Mesenchymal stem cell (in vitro differentiated cells and primary cell): ENCODE results near the gene CEL.

Source experiments
- DNase-seq: peaks from one replicate; pipeline ENCODE4 v3.0.0-alpha.2; 2013
- H2AFZ ChIP-seq: one replicate; pipeline ENCODE4 v1.6.1; 2013; ENCODE audit warnings: low read depth, mild to moderate bottlenecking, control low read depth, inconsistent platforms, low read length, moderate library complexity
- H2AK5ac ChIP-seq: 2 replicates; pipeline ENCODE4 v1.6.1; 2013; ENCODE audit warnings: low read length, moderate library complexity, mild to moderate bottlenecking, inconsistent platforms; ENCODE audit not compliant: severe bottlenecking
- H2BK120ac ChIP-seq: one replicate; pipeline ENCODE4 v1.6.1; 2013; ENCODE audit warnings: low read depth, mild to moderate bottlenecking, inconsistent platforms, low read length, moderate library complexity
- H2BK12ac ChIP-seq, 2 experiments: one replicate each; pipeline ENCODE4 v1.6.1; 2013; ENCODE audit warnings: inconsistent platforms in 2 of 2, low read length in 2 of 2, mild to moderate bottlenecking in 2 of 2, moderate library complexity in 2 of 2, control low read depth in 1 of 2
- H2BK15ac ChIP-seq: one replicate; pipeline ENCODE4 v1.6.1; 2013; ENCODE audit warnings: mild to moderate bottlenecking, low read depth, inconsistent platforms; ENCODE audit not compliant: poor library complexity, severe bottlenecking
- H2BK5ac ChIP-seq: 2 replicates; pipeline ENCODE4 v1.6.1; 2013; ENCODE audit warnings: low read depth, mild to moderate bottlenecking, low read length, control low read depth, inconsistent platforms; ENCODE audit not compliant: poor library complexity, severe bottlenecking
- H3K14ac ChIP-seq, 2 experiments: one replicate each; pipeline ENCODE4 v1.6.1; 2013; ENCODE audit warnings: inconsistent platforms in 2 of 2, low read length in 2 of 2, control low read depth in 1 of 2, mild to moderate bottlenecking in 1 of 2, moderate library complexity in 1 of 2
- H3K18ac ChIP-seq, 2 experiments: one replicate each; pipeline ENCODE4 v1.6.1; 2013; ENCODE audit warnings: inconsistent platforms in 2 of 2, low read length in 2 of 2, control low read depth in 1 of 2, low read depth in 1 of 2, mild to moderate bottlenecking in 1 of 2
- H3K23ac ChIP-seq, 2 experiments: one replicate each; pipeline ENCODE4 v1.6.1; 2013; ENCODE audit warnings: inconsistent platforms in 2 of 2, low read length in 2 of 2, mild to moderate bottlenecking in 2 of 2, moderate library complexity in 2 of 2, control low read depth in 1 of 2
- H3K27ac ChIP-seq: 2 replicates; pipeline ENCODE4 v1.5.1; 2013; ENCODE audit warnings: mild to moderate bottlenecking, moderate library complexity, low read length, control low read depth, inconsistent platforms; ENCODE audit not compliant: poor library complexity, severe bottlenecking
- H3K27me3 ChIP-seq, 2 experiments: 2 replicates each; pipeline versions ENCODE4 v1.6.1 to v1.7.0; 2013; ENCODE audit warnings: low read length in 2 of 2, mild to moderate bottlenecking in 2 of 2, moderate library complexity in 2 of 2, control low read depth in 1 of 2, inconsistent platforms in 1 of 2; ENCODE audit not compliant: control insufficient read depth in 1 of 2, insufficient read depth in 1 of 2
- H3K36me3 ChIP-seq, 2 experiments: 2 replicates each; pipeline versions ENCODE4 v1.6.1 to v1.7.0; 2013; ENCODE audit warnings: low read length in 2 of 2, control low read depth in 1 of 2, inconsistent platforms in 1 of 2, low read depth in 1 of 2, mild to moderate bottlenecking in 1 of 2; ENCODE audit not compliant: insufficient read depth in 2 of 2, control insufficient read depth in 1 of 2
- H3K4ac ChIP-seq, 2 experiments: one replicate each; pipeline ENCODE4 v1.6.1; 2013; ENCODE audit warnings: inconsistent platforms in 2 of 2, low read length in 2 of 2, mild to moderate bottlenecking in 2 of 2, moderate library complexity in 2 of 2, control low read depth in 1 of 2, low read depth in 1 of 2
- H3K4me1 ChIP-seq: 2 replicates; pipeline ENCODE4 v1.6.1; 2013; ENCODE audit warnings: low read depth, low read length, control low read depth; ENCODE audit not compliant: control insufficient read depth, insufficient read depth
- H3K4me2 ChIP-seq: 2 replicates; pipeline ENCODE4 v1.6.1; 2013; ENCODE audit warnings: low read length, mild to moderate bottlenecking, inconsistent platforms; ENCODE audit not compliant: poor library complexity, severe bottlenecking
- H3K4me3 ChIP-seq, 2 experiments: 2 replicates each; pipeline versions ENCODE4 v1.5.1 to v1.7.0; 2013; ENCODE audit warnings: low read length in 2 of 2, mild to moderate bottlenecking in 2 of 2, control low read depth in 1 of 2, low read depth in 1 of 2; ENCODE audit not compliant: insufficient read depth in 1 of 2
- H3K79me1 ChIP-seq: replicated peaks from 2 replicates; pipeline ENCODE4 v1.6.1; 2013; ENCODE audit warnings: mild to moderate bottlenecking, control low read depth, low read length, inconsistent platforms; ENCODE audit not compliant: poor library complexity, severe bottlenecking
- H3K9ac ChIP-seq: 2 replicates; pipeline ENCODE4 v1.7.0; 2013; ENCODE audit warnings: mild to moderate bottlenecking, low read length, moderate library complexity
- H3K9me3 ChIP-seq: 2 replicates; pipeline ENCODE4 v1.7.0; 2013; ENCODE audit warnings: mild to moderate bottlenecking, low read length; ENCODE audit not compliant: control insufficient read depth
- H4K8ac ChIP-seq: one replicate; pipeline ENCODE4 v1.6.1; 2013; ENCODE audit warnings: inconsistent platforms, mild to moderate bottlenecking, low read length, moderate library complexity
- H4K91ac ChIP-seq: one replicate; pipeline ENCODE4 v1.6.1; 2013; ENCODE audit warnings: mild to moderate bottlenecking, low read length, inconsistent platforms
- WGBS: methylation state at CpG from one replicate; pipeline ENCODE4 v1.1.7; 2013; ENCODE audit warnings: mixed read lengths; 5-methylcytosine and 5-hydroxymethylcytosine counted together

The CEL gene

GRCh38 chr9:133118179-133118520 lies 56.4 kb downstream of the CEL start:
- Histone ChIP-seq H3K4ac (no peak overlapping the region), H3K4me2 (no peak overlapping the region), H2BK12ac (no peak overlapping the region), H2BK15ac (no peak overlapping the region), H3K4me1 (peaks cover 81% of the 10 kb centered on the region), H3K9me3 (no peaks in the 10 kb centered on the region), H3K36me3 (peaks cover 0 to 23% of the 10 kb centered on the region in 2 experiments), H3K9ac (no peak overlapping the region), H3K27ac (no peak overlapping the region), H4K8ac (no peak overlapping the region), H3K18ac (no peak overlapping the region), H2BK120ac (no peak overlapping the region), H3K79me1 (peaks cover 20% of the 10 kb centered on the region), H2AFZ (no peak overlapping the region), H3K23ac (no peak overlapping the region), H3K14ac (no peak overlapping the region), H3K4me3 (no peak overlapping the region), H2AK5ac (no peak overlapping the region), H2BK5ac (no peak overlapping the region), H3K27me3 (no peaks in the 10 kb centered on the region), H4K91ac (no peak overlapping the region)
- no peak for DNase-seq
- 97% methylated on average over 3 of the region's 3 CpGs for WGBS

GRCh38 chr9:133118568-133118967 lies 56.8 kb downstream of the CEL start:
- Histone ChIP-seq H3K4ac (no peak overlapping the region), H2BK15ac (no peak overlapping the region), H3K4me1 (peaks cover 82% of the 10 kb centered on the region), H3K23ac (no peak overlapping the region), H3K4me2 (no peak overlapping the region), H4K91ac (no peak overlapping the region), H3K27ac (no peak overlapping the region), H2AK5ac (no peak overlapping the region), H2BK12ac (no peak overlapping the region), H3K9ac (peak overlapping the region; percentile 91), H3K4me3 (peak overlapping the region in 1 of 2 experiments; percentile 90), H2BK5ac (no peak overlapping the region), H3K27me3 (no peaks in the 10 kb centered on the region), H2BK120ac (no peak overlapping the region), H3K14ac (no peak overlapping the region), H3K79me1 (peaks cover 20% of the 10 kb centered on the region), H2AFZ (no peak overlapping the region), H3K36me3 (peaks cover 0 to 23% of the 10 kb centered on the region in 2 experiments), H3K18ac (peak overlapping the region in 1 of 2 experiments; percentile 61), H3K9me3 (no peaks in the 10 kb centered on the region), H4K8ac (peak overlapping the region; percentile 33)
- 85% methylated on average over 3 of the region's 3 CpGs for WGBS
- DNase-seq, result no peak

GRCh38 chr9:133119103-133119845 lies 57.5 kb downstream of the CEL start:
- peak overlapping the region in 1 of 2 experiments; percentile 96 for H3K14ac ChIP-seq
- H3K27ac ChIP-seq, result no peak overlapping the region
- H3K79me1 ChIP-seq, result peaks cover 24% of the 10 kb centered on the region
- peaks cover 0 to 23% of the 10 kb centered on the region in 2 experiments for H3K36me3 ChIP-seq
- H2BK15ac ChIP-seq, result no peak overlapping the region
- H3K4me3 ChIP-seq, result peak overlapping the region in 1 of 2 experiments; percentile 90
- H2BK5ac ChIP-seq, result no peak overlapping the region
- WGBS, result 39% methylated on average over 20 of the region's 21 CpGs
- no peak overlapping the region for H2BK12ac ChIP-seq
- H3K4me2 ChIP-seq, result peak overlapping the region; percentile 40
- H2AK5ac ChIP-seq, result peak overlapping the region; percentile 34
- no peaks in the 10 kb centered on the region for H3K9me3 ChIP-seq
- no peaks in the 10 kb centered on the region for H3K27me3 ChIP-seq
- H3K23ac ChIP-seq, result no peak overlapping the region
- H2AFZ ChIP-seq, result no peak overlapping the region
- H4K91ac ChIP-seq, result peak overlapping the region; percentile 65
- peak overlapping the region; percentile 43 to 61 for H3K18ac ChIP-seq
- H3K9ac ChIP-seq, result peak overlapping the region; percentile 91
- H3K4me1 ChIP-seq, result peaks cover 75% of the 10 kb centered on the region
- H3K4ac ChIP-seq, result peak overlapping the region in 1 of 2 experiments; percentile 67
- H4K8ac ChIP-seq, result peak overlapping the region; percentile 19
- no peak for DNase-seq
- no peak overlapping the region for H2BK120ac ChIP-seq

- Histone ChIP-seq H3K27ac (no peak overlapping the region), H3K4me2 (peak overlapping the region; percentile 84), H3K79me1 (peaks cover 28% of the 10 kb centered on the region), H2AK5ac (no peak overlapping the region), H4K91ac (peak overlapping the region; percentile 65), H2BK5ac (no peak overlapping the region), H2AFZ (no peak overlapping the region), H3K9me3 (no peaks in the 10 kb centered on the region), H2BK120ac (no peak overlapping the region), H3K9ac (peak overlapping the region; percentile 91), H2BK12ac (peak overlapping the region in 1 of 2 experiments; percentile 32), H4K8ac (peak overlapping the region; percentile 5), H3K23ac (peak overlapping the region in 1 of 2 experiments; percentile 51), H3K14ac (peak overlapping the region in 1 of 2 experiments; percentile 96), H3K4ac (peak overlapping the region; percentile 60 to 67), H3K18ac (peak overlapping the region; percentile 43 to 61), H3K36me3 (peaks cover 0 to 19% of the 10 kb centered on the region in 2 experiments), H3K4me1 (peaks cover 68% of the 10 kb centered on the region), H3K4me3 (peak overlapping the region; percentile 75 to 90), H2BK15ac (no peak overlapping the region), H3K27me3 (no peaks in the 10 kb centered on the region)
- WGBS, result 51% methylated on average over 19 of the region's 21 CpGs
- no peak for DNase-seq
Measured at GRCh38 chr9:133119846-133120500, 58.2 kb downstream of the CEL start.
